Testis (tissue), 3 donors: Measurements from ENCODE around the gene CNOT8. TPM values are rescaled to one million over a fixed set of nuclear protein-coding genes. Genes with fewer than 3 reads are reported as not detected.
"Not testable (repeated sequence)": the region's sequence is repeated elsewhere in the genome, so short reads cannot be mapped to it uniquely, and the experiment has no call there.

Experiments used
- DNase-seq: peaks from one replicate; pipeline ENCODE4 v3.0.0-alpha.2; 2019
- H3K27ac ChIP-seq, 2 donors: fragments of 200-600 bp; sonication (generic); one replicate each; pipeline ENCODE4 v1.5.1; 2019
- H3K27me3 ChIP-seq: fragments of 200-600 bp; sonication (generic); one replicate; pipeline ENCODE4 v1.5.1; 2019
- H3K36me3 ChIP-seq: fragments of 200-600 bp; sonication (generic); one replicate; pipeline ENCODE4 v1.5.1; 2017; ENCODE audit warnings: low read depth; ENCODE audit errors: missing control alignments
- H3K4me1 ChIP-seq: fragments of 200-600 bp; sonication (generic); one replicate; pipeline ENCODE4 v1.5.1; 2019
- H3K4me3 ChIP-seq, 2 donors: fragments of 200-600 bp; sonication (generic); one replicate each; pipeline ENCODE4 v1.5.1; 2017 to 2019
- H3K9me3 ChIP-seq: fragments of 200-600 bp; sonication (generic); one replicate; pipeline ENCODE4 v1.5.1; 2017
- POLR2A ChIP-seq: fragments of 450-650 bp; IDR thresholded peaks from one replicate; pipeline ENCODE4 v1.6.1; 2017; ENCODE audit warnings: antibody characterized with exemption, mild to moderate bottlenecking, moderate library complexity
- WGBS, 2 donors: methylation state at CpG; one replicate each; pipeline ENCODE4 v1.1.5; 2018; 5-methylcytosine and 5-hydroxymethylcytosine counted together
- intact Hi-C: fragments of 100-400 bp; cut with DNase I; formaldehyde crosslinking; loops from one replicate; pipeline ENCODE4 v1.15.1; 2023; ENCODE audit warnings: low total_unique reads
- polyA plus RNA-seq: library from polyadenylated mRNA; stranded (reverse); fragments of 350-450 nt; fragmentation: Illumina TruSeq; extraction: RNeasy Lipid Tissue Mini Kit (QIAGEN cat#74804); gene quantifications from one replicate; pipeline ENCODE4 v1.2.3, GENCODE V29; 2014; ENCODE audit warnings: low read depth, low replicate concordance; ENCODE audit not compliant: insufficient read depth
- total RNA-seq, 2 donors: library from RNA; depleted of rRNA; stranded (reverse); fragments of >200 nt; gene quantifications; one replicate each; pipeline ENCODE4 v1.2.3, GENCODE V29; 2016
- TF ChIP-seq, protein P1 (sequence below), 3 experiments: fragments of 450-650 bp in 2 of 3; fragments of 200-600 bp in 1 of 3; sonication (generic) in 1 of 3; IDR thresholded peaks; one replicate each; pipeline ENCODE4 v1.5.1; 2016 to 2019; ENCODE audit warnings: antibody characterized with exemption in 3 of 3, mild to moderate bottlenecking in 2 of 3, moderate library complexity in 1 of 3

The CNOT8 gene
- total and polyA plus RNA-seq, 3 donors from 2014 or later = 67.6 to 106 (median 103) TPM

DNA sequence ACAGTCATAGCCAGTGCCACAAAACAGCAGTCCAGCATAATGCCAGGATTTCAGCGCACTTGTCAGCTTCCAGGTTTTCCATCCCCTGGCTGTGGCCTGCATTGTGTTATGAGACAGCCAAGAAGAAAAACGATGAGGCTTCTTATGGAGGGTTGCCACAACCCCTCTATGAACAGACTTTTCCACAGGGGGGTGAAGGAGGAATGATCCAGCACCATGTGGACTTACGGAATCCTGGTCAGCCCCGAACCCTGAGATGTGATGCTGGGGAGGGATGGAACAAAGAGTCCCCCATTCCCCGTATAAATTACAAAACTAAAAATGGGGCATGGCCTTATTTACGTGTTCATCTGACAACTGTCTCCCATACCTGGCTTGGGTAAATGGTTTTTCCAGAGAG is 40.6 kb upstream of the CNOT8 start:
- H3K27me3 ChIP-seq = no peaks in the 10 kb centered on the region
- intact Hi-C loops = loop anchor here (10.0 kb wide), 1 partner anchor 53 kb away; no protein-coding TSS in a partner anchor
- whole genome bisulfite sequencing, 2 donors = 66 to 84% methylated on average over 6 of the region's 6 CpGs
- no peaks in the 10 kb centered on the region for H3K36me3 ChIP-seq
- no peak overlapping the region for H3K4me3 ChIP-seq
- H3K9me3 ChIP-seq = no peaks in the 10 kb centered on the region
- TF ChIP-seq, protein P1, sequence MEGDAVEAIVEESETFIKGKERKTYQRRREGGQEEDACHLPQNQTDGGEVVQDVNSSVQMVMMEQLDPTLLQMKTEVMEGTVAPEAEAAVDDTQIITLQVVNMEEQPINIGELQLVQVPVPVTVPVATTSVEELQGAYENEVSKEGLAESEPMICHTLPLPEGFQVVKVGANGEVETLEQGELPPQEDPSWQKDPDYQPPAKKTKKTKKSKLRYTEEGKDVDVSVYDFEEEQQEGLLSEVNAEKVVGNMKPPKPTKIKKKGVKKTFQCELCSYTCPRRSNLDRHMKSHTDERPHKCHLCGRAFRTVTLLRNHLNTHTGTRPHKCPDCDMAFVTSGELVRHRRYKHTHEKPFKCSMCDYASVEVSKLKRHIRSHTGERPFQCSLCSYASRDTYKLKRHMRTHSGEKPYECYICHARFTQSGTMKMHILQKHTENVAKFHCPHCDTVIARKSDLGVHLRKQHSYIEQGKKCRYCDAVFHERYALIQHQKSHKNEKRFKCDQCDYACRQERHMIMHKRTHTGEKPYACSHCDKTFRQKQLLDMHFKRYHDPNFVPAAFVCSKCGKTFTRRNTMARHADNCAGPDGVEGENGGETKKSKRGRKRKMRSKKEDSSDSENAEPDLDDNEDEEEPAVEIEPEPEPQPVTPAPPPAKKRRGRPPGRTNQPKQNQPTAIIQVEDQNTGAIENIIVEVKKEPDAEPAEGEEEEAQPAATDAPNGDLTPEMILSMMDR (IDR thresholded peaks at IDR 0.05) = no peak
- no peak for TF ChIP-seq POLR2A
- H3K27ac ChIP-seq = peak overlapping the region in 1 of 2 donors; percentile 71
- H3K4me1 ChIP-seq = peaks cover 9% of the 10 kb centered on the region
- DNase-seq = no peak

DNA sequence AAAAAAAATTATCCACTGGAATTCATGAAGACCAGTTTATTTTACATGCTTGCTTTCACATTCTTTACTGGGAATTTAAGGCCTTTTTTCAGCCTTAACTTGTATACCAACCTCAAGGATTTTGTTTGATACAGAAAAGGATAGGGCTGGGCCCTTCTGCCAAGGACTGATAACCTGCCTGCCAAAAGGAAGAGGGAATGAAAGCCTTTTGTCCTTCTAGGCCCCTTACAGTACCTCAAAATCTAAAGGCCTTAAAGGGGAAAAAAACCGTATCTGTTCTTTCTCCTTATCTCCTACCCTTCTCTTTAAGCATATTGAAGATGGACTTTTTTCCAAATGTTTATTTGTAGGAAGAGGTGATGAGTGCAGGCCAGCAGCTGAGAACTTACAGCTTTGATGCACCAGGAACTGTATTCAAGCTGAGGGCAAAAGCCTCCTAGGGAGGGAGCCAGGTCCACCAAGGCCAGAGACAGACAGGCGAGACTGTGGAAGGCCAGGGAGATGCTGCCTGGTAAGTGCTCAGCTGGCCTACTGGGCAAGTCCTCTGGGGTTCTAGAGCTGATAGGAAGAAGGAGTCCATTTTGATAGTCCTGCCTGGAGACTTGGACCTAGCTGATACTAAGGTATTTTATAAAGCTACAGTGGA is 39.8 kb upstream of the CNOT8 start:
- H3K27me3 ChIP-seq = no peaks in the 10 kb centered on the region
- intact Hi-C loops = loop anchor here (10.0 kb wide), 1 partner anchor 54 kb away; no protein-coding TSS in a partner anchor
- H3K4me1 ChIP-seq = peaks cover 9% of the 10 kb centered on the region
- no peaks in the 10 kb centered on the region for H3K9me3 ChIP-seq
- H3K27ac ChIP-seq = peak overlapping the region; percentile 67 to 71
- TF ChIP-seq, protein P1 (IDR thresholded peaks at IDR 0.05) = no peak
- TF ChIP-seq POLR2A = no peak
- H3K4me3 ChIP-seq = no peak overlapping the region
- H3K36me3 ChIP-seq = no peaks in the 10 kb centered on the region
- no peak for DNase-seq
- 31 to 45% methylated on average over 2 of the region's 2 CpGs for WGBS, 2 donors

DNA sequence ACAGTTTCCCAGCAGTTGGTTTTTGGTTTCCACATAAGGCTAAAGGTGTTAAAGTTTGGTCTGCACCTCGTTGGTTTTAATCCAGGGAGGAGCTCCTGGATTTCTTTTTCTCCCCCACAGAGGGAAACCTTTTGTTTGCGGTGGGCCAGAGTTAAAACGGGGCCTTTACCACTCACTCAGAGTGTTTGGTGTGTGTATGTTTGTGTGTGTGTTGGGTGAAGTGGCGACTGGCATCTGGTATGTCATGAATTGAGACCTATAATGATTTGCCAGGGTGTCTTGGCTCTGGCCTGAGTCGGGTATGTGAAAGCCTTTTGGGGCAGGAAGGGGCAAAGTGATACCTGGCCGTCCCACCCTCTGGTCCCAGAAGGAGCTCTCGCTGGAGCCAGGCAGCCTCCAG is 38.9 kb upstream of the CNOT8 start:
- Histone ChIP-seq H3K36me3 (no peaks in the 10 kb centered on the region), H3K4me3 (no peak overlapping the region), H3K27me3 (no peaks in the 10 kb centered on the region), H3K9me3 (no peaks in the 10 kb centered on the region), H3K4me1 (peaks cover 9% of the 10 kb centered on the region), H3K27ac (peak overlapping the region; percentile 67 to 71)
- intact Hi-C loops = loop anchor here (10.0 kb wide), 1 partner anchor 55 kb away; no protein-coding TSS in a partner anchor
- DNase-seq = no peak
- TF ChIP-seq, protein P1 (IDR thresholded peaks at IDR 0.05) = no peak
- TF ChIP-seq POLR2A = no peak
- 70 to 88% methylated on average over 3 to 7 of the region's 7 CpGs for WGBS, 2 donors

DNA sequence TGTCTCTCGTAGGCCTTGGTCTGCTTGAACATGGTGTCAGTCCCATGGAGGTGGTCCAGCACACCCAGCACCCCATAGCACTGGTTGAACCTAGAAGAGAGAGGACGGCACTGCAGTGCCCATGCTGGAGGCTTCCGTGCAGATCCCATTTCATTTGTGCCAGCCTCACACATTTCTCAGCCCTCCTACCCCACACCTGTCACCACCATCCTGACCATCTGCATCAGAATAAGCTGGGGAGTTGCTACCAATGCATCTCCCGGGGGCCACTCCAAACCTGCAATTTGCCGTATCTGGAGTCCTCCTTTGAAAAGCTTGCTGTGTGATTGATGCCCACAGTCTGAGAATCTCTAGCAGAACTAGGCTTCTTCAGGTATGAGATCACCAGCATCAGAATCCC is 38.0 kb upstream of the CNOT8 start:
- H3K27ac ChIP-seq = no peak overlapping the region
- DNase-seq = no peak
- no peaks in the 10 kb centered on the region for H3K36me3 ChIP-seq
- TF ChIP-seq, protein P1 (IDR thresholded peaks at IDR 0.05) = no peak
- no peak for TF ChIP-seq POLR2A
- no peaks in the 10 kb centered on the region for H3K27me3 ChIP-seq
- H3K4me3 ChIP-seq = no peak overlapping the region
- 93% methylated on average over 4 to 5 of the region's 5 CpGs for WGBS, 2 donors
- intact Hi-C loops = no loop called here
- peaks cover 9% of the 10 kb centered on the region for H3K4me1 ChIP-seq
- no peaks in the 10 kb centered on the region for H3K9me3 ChIP-seq

DNA sequence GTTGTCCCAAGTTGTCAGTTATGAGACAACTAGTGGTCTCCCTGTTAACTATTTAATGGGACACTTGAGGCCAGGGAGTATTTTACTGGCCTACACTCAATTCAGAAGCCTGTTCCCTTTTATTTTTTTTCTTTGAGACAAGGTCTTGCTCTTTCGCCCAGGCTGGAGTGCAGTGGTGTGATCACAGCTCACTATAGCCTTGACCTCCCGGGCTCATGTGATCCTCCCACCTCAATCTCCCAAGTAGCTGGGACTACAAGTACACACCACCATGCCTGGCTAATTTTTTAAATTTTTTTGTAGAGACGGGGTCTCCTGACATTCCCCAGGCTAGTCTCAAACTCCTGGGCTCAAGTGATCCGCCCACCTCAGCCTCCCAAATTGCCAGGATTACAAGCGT is 35.5 kb upstream of the CNOT8 start:
- 50 to 62% methylated on average over 5 of the region's 5 CpGs for WGBS, 2 donors
- peak; percentile 61 for DNase-seq
- peak overlapping the region in 1 of 2 donors; percentile 0 for H3K27ac ChIP-seq
- H3K9me3 ChIP-seq, H3K36me3 ChIP-seq, intact Hi-C loops, H3K4me1 ChIP-seq, H3K27me3 ChIP-seq, H3K4me3 ChIP-seq: not testable (repeated sequence)
